K562 (cell line): Measurements from ENCODE around the gene LRRC8E. TPM values are rescaled to one million over a fixed set of nuclear protein-coding genes. Genes with fewer than 3 reads are reported as not detected.
A peak's percentile ranks its signal among the peaks of the same experiment; 100 is the strongest.

Experiments used
- ATAC-seq: fragments of 200-7000 bp; cut with Tn5 transposase; 3 replicates; pipeline ENCODE4 v1.9.1; 2020; ENCODE audit warnings: moderate library complexity
- BruUV-seq: library from RNA; stranded (reverse); fragments of 400-500 nt; replicated peaks from 2 replicates; lab custom pipeline; 2021; lab: Mats Ljungman, UMichigan
- CTCF ChIA-PET: fragments of 300-600 bp; formaldehyde crosslinking; extraction: SDS; loops from one replicate; lab custom pipeline; 2021; ENCODE audit warnings: low intra/inter-chr PET ratio; lab: Yijun Ruan, JAX
- POLR2A ChIA-PET: fragments of 300-600, 350-650 bp; sonication (Branson Sonifier 250); formaldehyde crosslinking; extraction: SDS; loops from one replicate; lab custom pipeline; 2021; ENCODE audit warnings: antibody characterized with exemption, inconsistent platforms; lab: Yijun Ruan, JAX
- DNase-seq, 4 experiments: peaks; one replicate each; pipeline versions ENCODE4 v3.0.0 to v3.0.0-alpha.2; 2011 to 2018; ENCODE audit warnings: low spot score in 3 of 4, mixed read lengths in 3 of 4; ENCODE audit errors: extremely low read depth in 1 of 4
- FAIRE-seq: peaks from 2 replicates; lab custom pipeline; 2011; peaks lifted over from hg19 to GRCh38; lab: Jason Lieb, UNC
- H2AFZ ChIP-seq: 2 replicates; pipeline ENCODE4 v1.6.0; 2011; ENCODE audit warnings: low read depth, low read length, control low read depth, inconsistent platforms
- H3K27ac ChIP-seq: fragments of 200-600 bp; 3 replicates; pipeline ENCODE4 v1.8.0; 2011; ENCODE audit warnings: low read depth, mild to moderate bottlenecking, control low read depth, inconsistent platforms, low read length, moderate library complexity, mixed read lengths; ENCODE audit errors: extremely low read depth
- H3K27me3 ChIP-seq, 2 experiments: fragments of 300-600 bp in 1 of 2; 2 replicates in 1 of 2; 3 replicates in 1 of 2; pipeline versions ENCODE4 v1.6.0 to v1.8.0; 2011; ENCODE audit warnings: inconsistent platforms in 2 of 2, low read length in 2 of 2, mild to moderate bottlenecking in 1 of 2, mixed read lengths in 1 of 2, moderate library complexity in 1 of 2; ENCODE audit not compliant: control insufficient read depth in 2 of 2, insufficient read depth in 2 of 2
- H3K36me3 ChIP-seq: fragments of 300-600 bp; 3 replicates; pipeline ENCODE4 v1.8.0; 2011; ENCODE audit warnings: mild to moderate bottlenecking, low read length, inconsistent platforms; ENCODE audit not compliant: control insufficient read depth, insufficient read depth
- H3K4me1 ChIP-seq, 2 experiments: fragments of 200-600 bp in 1 of 2; replicated peaks in 1 of 2; 2 replicates in 1 of 2; 3 replicates in 1 of 2; pipeline versions ENCODE4 v1.5.1 to v1.8.0; 2011; ENCODE audit warnings: inconsistent platforms in 2 of 2, low read length in 2 of 2, mild to moderate bottlenecking in 1 of 2, mixed read lengths in 1 of 2, moderate library complexity in 1 of 2; ENCODE audit not compliant: control insufficient read depth in 2 of 2, insufficient read depth in 2 of 2
- H3K4me2 ChIP-seq: 2 replicates; pipeline ENCODE4 v1.6.1; 2011; ENCODE audit warnings: low read length, control low read depth, inconsistent platforms, mixed read lengths; ENCODE audit not compliant: insufficient read depth
- H3K4me3 ChIP-seq: fragments of 200-600 bp; sonication (generic), shearing (Covaris generic); 2 replicates; pipeline ENCODE4 v1.5.1; 2016; ENCODE audit warnings: control low read depth, inconsistent platforms
- H3K79me2 ChIP-seq: fragments of 200-600 bp; 3 replicates; pipeline ENCODE4 v1.8.0; 2011; ENCODE audit warnings: low read length, inconsistent platforms; ENCODE audit not compliant: control insufficient read depth, insufficient read depth
- H3K9ac ChIP-seq, 2 experiments: 2 replicates each; pipeline versions ENCODE4 v1.6.0 to v1.6.1; 2011; ENCODE audit warnings: low read depth in 2 of 2, low read length in 2 of 2, control low read depth in 1 of 2, inconsistent platforms in 1 of 2, mild to moderate bottlenecking in 1 of 2, mixed read lengths in 1 of 2; ENCODE audit not compliant: insufficient read depth in 1 of 2
- H3K9me1 ChIP-seq: one replicate; pipeline ENCODE4 v1.6.0; 2011; ENCODE audit warnings: inconsistent platforms, mild to moderate bottlenecking, low read length, moderate library complexity; ENCODE audit not compliant: control insufficient read depth, insufficient read depth
- H3K9me3 ChIP-seq: replicated peaks from 2 replicates; pipeline ENCODE4 v1.5.1; 2011; ENCODE audit warnings: low read depth, low read length, inconsistent platforms; ENCODE audit not compliant: control insufficient read depth, insufficient read depth
- H4K20me1 ChIP-seq: replicated peaks from 2 replicates; pipeline ENCODE4 v1.6.1; 2011; ENCODE audit warnings: low read length, inconsistent platforms, mixed read lengths; ENCODE audit not compliant: control insufficient read depth, insufficient read depth
- BHLHE40 ChIP-seq: IDR thresholded peaks from 2 replicates; pipeline ENCODE4 v1.6.1; 2011; ENCODE audit warnings: low read length, improper control_type of control experiment
- DIDO1 ChIP-seq: fragments of 450-650 bp; IDR thresholded peaks from 2 replicates; pipeline ENCODE4 v1.6.1; 2016; ENCODE audit warnings: low read depth, missing biosample characterization, missing genetic modification characterization
- EP400 ChIP-seq: fragments of 450-650 bp; IDR thresholded peaks from 2 replicates; pipeline ENCODE4 v1.6.1; 2017; ENCODE audit warnings: antibody characterized with exemption, mild to moderate bottlenecking, moderate library complexity
- GATAD2A ChIP-seq: fragments of 450-650 bp; IDR thresholded peaks from 2 replicates; pipeline ENCODE4 v1.6.1; 2017
- GTF2A2 ChIP-seq: IDR thresholded peaks from 2 replicates; pipeline ENCODE4 v1.6.1; 2016; ENCODE audit warnings: mild to moderate bottlenecking, missing genetic modification characterization, missing compliant biosample characterization
- KAT7 ChIP-seq: sonication (generic); formaldehyde crosslinking; IDR thresholded peaks from 2 replicates; pipeline ENCODE4 v1.8.0; 2022; ENCODE audit warnings: missing genetic modification reagents, mild to moderate bottlenecking, borderline replicate concordance
- MXI1 ChIP-seq: IDR thresholded peaks from 2 replicates; pipeline ENCODE4 v1.6.1; 2011; ENCODE audit warnings: low read depth, mild to moderate bottlenecking, improper control_type of control experiment, low read length
- RBBP5 ChIP-seq: fragments of 200-600 bp; sonication (generic); IDR thresholded peaks from 2 replicates; pipeline ENCODE4 v1.6.1; 2012; ENCODE audit warnings: borderline replicate concordance, mild to moderate bottlenecking, low read length, control low read depth, inconsistent platforms; ENCODE audit not compliant: insufficient read depth, poor library complexity, severe bottlenecking
- RBM15 ChIP-seq: fragments of 200-400 bp; formaldehyde crosslinking; IDR thresholded peaks from 2 replicates; pipeline ENCODE4 v1.6.1; 2018; ENCODE audit warnings: mild to moderate bottlenecking, low read length, moderate library complexity; ENCODE audit not compliant: insufficient read depth
- SMC3 ChIP-seq: conservative IDR thresholded peaks from 2 replicates; pipeline ENCODE4 v1.6.1; 2011; ENCODE audit warnings: low read depth, low read length, improper control_type of control experiment; ENCODE audit not compliant: insufficient read depth
- SRSF1 ChIP-seq: fragments of 200-400 bp; formaldehyde crosslinking; IDR thresholded peaks from 2 replicates; pipeline ENCODE4 v1.6.1; 2017; ENCODE audit warnings: mild to moderate bottlenecking, low read depth, low read length, moderate library complexity
- ZKSCAN1 ChIP-seq: fragments of 150-350 bp; IDR thresholded peaks from 2 replicates; pipeline ENCODE4 v1.6.1; 2016; ENCODE audit warnings: low read depth, low read length
- ZNF133 ChIP-seq: fragments of 250-450 bp; sonication (Bioruptor Pico); IDR thresholded peaks from 2 replicates; pipeline ENCODE4 v1.4.0; 2020; ENCODE audit warnings: mild to moderate bottlenecking
- WGBS: fragments of 100-300 bp; shearing (Covaris generic); methylation state at CpG from one replicate; pipeline ENCODE4 v1.1.6; 2016; ENCODE audit warnings: low coverage, mixed read lengths; ENCODE audit not compliant: insufficient coverage; ENCODE audit errors: missing lambda C conversion rate; 5-methylcytosine and 5-hydroxymethylcytosine counted together
- in situ Hi-C: fragments of 300-500 bp; cut with MboI; formaldehyde crosslinking; loops from 4 replicates; pipeline ENCODE4 v1.15.0; 2018; ENCODE audit warnings: inconsistent platforms, mixed read lengths
- intact Hi-C: fragments of 100-400 bp; cut with micrococcal nuclease; formaldehyde crosslinking; loops from 2 replicates; pipeline ENCODE4 v1.14.2; 2022
- polyA plus RNA-seq, 8 experiments: library from polyadenylated mRNA; depleted of rRNA in 4 of 8; stranded (reverse) in 5 of 8; unstranded in 3 of 8; fragments of >200 nt; fragmentation: Nextera tagmentation in 2 of 8; fragmentation: Illumina TruSeq in 1 of 8; extraction: Ambion mirVana in 2 of 8; extraction: Trizol in 1 of 8; gene quantifications; 2 replicates each; pipeline versions ENCODE4 v1.2.1 to v1.2.3, GENCODE V29; 2011 to 2014; ENCODE audit warnings: inconsistent platforms in 1 of 8, missing spikeins in 1 of 8
- total RNA-seq, 7 experiments: library from RNA; depleted of rRNA in 6 of 7; stranded (reverse); fragments of >200 nt in 6 of 7; fragmentation: Illumina TruSeq in 2 of 7; extraction: Trizol in 2 of 7; gene quantifications; 2 replicates each; pipeline versions ENCODE4 v1.2.1 to v1.2.3, GENCODE V29; 2011 to 2021; ENCODE audit warnings: low replicate concordance in 1 of 7
- TF ChIP-seq, protein P1 (sequence below): IDR thresholded peaks from 2 replicates; pipeline ENCODE4 v1.6.1; 2011; ENCODE audit warnings: borderline replicate concordance, low read depth, mild to moderate bottlenecking, moderate library complexity, low read length; ENCODE audit not compliant: insufficient read depth, poor library complexity, severe bottlenecking

Gene LRRC8E
- total and polyA plus RNA-seq, 9 of the 15 experiments (the other 6 are each of a cell fraction or from before 2014, with no cell fraction given) = 0.08 to 5.7 (median 3.5) TPM; not detected in 1

DNA sequence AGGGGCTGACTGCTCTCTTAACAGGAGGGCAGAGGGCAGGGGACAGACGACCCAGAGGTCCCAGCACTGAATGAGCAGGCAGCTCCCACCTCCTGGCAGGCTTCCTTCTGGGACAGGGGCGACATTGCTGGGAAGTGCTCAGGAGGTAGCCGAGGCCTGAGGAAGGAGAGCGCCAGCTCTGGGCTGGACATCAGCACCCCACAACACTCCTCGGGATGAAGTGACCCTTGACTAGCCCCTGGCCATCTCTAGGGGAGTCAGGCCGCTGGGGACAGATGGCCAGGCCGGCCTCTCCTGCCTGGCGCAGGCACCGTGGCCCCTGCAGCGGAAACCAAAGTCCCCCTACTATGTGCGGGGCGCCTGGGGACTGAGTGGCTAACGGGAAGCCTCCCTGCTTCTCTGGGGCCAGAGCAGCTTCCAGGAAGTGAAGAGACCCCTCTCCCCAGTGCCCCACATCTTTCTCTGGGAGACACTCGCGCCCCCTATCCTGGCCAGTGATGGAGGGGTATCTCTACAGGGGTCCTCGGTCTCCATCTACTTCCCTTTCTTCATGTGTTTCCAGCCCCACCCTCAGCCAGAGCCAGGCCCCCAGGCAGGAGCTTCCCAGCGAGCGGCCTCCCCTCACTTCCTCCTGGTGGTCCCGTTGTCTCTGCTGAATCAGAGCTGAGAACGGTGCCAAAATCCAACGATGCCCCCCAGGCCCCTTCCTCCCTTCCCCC, 24.2 kb upstream of the LRRC8E start:
- no peak overlapping the region for H3K4me2 ChIP-seq
- in situ Hi-C loops = no loop called here
- WGBS = 75% methylated on average over 17 of the region's 21 CpGs
- no peak for DNase-seq
- intact Hi-C loops = no loop called here
- H3K27me3 ChIP-seq = no peaks in the 10 kb centered on the region
- peaks cover 6% of the 10 kb centered on the region for H3K9me1 ChIP-seq
- CTCF ChIA-PET = no interaction called here
- H4K20me1 ChIP-seq = no peaks in the 10 kb centered on the region
- peak; percentile 86 for TF ChIP-seq ZKSCAN1
- TF ChIP-seq SRSF1 = no peak
- ATAC-seq = no peak
- H3K4me3 ChIP-seq = no peak overlapping the region
- no peaks in the 10 kb centered on the region for H3K36me3 ChIP-seq
- H3K79me2 ChIP-seq = no peaks in the 10 kb centered on the region
- H3K27ac ChIP-seq = no peak overlapping the region
- H3K9ac ChIP-seq = peak overlapping the region in 1 of 2 experiments; percentile 58; a peak in 1 of 4 replicates
- H2AFZ ChIP-seq = no peak overlapping the region
- BruUV-seq = no TSS peak
- peaks cover 10 to 83% of the 10 kb centered on the region in 2 experiments; a peak in 4 of 5 replicates for H3K4me1 ChIP-seq
- POLR2A ChIA-PET = interaction anchor here (0.6 kb wide), 1 partner anchor 135 kb away, joined by 4 read pairs; no protein-coding TSS in a partner anchor
- H3K9me3 ChIP-seq = no peaks in the 10 kb centered on the region
- no peak for FAIRE-seq

DNA sequence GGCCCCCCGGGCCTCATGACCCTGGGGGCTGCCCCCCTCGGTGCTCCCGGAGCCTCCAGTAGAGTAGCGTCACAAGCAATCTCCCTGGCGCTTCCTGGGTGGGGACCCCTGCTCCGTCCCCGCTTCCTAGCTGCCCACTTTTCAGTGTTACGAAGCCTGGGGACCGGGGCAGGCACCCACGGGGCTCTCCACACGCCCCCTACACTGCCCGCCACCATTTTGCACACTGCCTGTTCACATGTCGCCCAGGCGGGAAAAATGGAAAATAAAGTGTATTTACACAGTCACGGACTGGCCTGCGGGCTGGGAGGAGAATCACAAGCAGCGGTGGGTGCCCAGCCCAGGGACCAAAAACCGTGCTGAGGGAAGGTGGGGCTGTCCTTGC, 23.6 kb upstream of the LRRC8E start:
- Histone ChIP-seq H3K4me2 (no peak overlapping the region), H3K9me1 (peaks cover under 1% of the 10 kb centered on the region), H3K4me3 (no peak overlapping the region), H4K20me1 (no peaks in the 10 kb centered on the region), H3K27ac (no peak overlapping the region), H3K4me1 (peaks cover 10 to 83% of the 10 kb centered on the region in 2 experiments; a peak in 4 of 5 replicates), H3K79me2 (no peaks in the 10 kb centered on the region), H2AFZ (no peak overlapping the region), H3K9ac (peak overlapping the region in 1 of 2 experiments; percentile 60; a peak in 1 of 4 replicates), H3K27me3 (no peaks in the 10 kb centered on the region), H3K9me3 (no peaks in the 10 kb centered on the region), H3K36me3 (no peaks in the 10 kb centered on the region)
- FAIRE-seq (no peak), ATAC-seq (no peak), DNase-seq (no peak)
- BruUV-seq = no TSS peak
- intact Hi-C loops (no loop called here), in situ Hi-C loops (no loop called here)
- ChIA-PET CTCF (no interaction called here), POLR2A (interaction anchor here (1.7 kb wide), 1 partner anchor 26 kb away, joined by 4 read pairs; no protein-coding TSS in a partner anchor)
- 73% methylated on average over 13 of the region's 18 CpGs for WGBS
- no peak for TF ChIP-seq KAT7 (CRISPR knock-in tag)
- no peak for TF ChIP-seq SMC3
- no peak for TF ChIP-seq GTF2A2 (tag)
- TF ChIP-seq, protein P1, sequence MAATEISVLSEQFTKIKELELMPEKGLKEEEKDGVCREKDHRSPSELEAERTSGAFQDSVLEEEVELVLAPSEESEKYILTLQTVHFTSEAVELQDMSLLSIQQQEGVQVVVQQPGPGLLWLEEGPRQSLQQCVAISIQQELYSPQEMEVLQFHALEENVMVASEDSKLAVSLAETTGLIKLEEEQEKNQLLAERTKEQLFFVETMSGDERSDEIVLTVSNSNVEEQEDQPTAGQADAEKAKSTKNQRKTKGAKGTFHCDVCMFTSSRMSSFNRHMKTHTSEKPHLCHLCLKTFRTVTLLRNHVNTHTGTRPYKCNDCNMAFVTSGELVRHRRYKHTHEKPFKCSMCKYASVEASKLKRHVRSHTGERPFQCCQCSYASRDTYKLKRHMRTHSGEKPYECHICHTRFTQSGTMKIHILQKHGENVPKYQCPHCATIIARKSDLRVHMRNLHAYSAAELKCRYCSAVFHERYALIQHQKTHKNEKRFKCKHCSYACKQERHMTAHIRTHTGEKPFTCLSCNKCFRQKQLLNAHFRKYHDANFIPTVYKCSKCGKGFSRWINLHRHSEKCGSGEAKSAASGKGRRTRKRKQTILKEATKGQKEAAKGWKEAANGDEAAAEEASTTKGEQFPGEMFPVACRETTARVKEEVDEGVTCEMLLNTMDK = no peak
- TF ChIP-seq MXI1 = no peak
- TF ChIP-seq GATAD2A = no peak
- no peak for TF ChIP-seq BHLHE40
- TF ChIP-seq EP400 = no peak
- TF ChIP-seq DIDO1 (tag) = no peak
- TF ChIP-seq RBM15 = no peak
- TF ChIP-seq ZNF133 = no peak
- TF ChIP-seq RBBP5 = no peak
